Activated naive CD4-positive, alpha-beta T cell treated with anti-CD3 and anti-CD28 coated beads, Interleukin-2, amount 50 U/mL, for 16 hours (primary cell): ENCODE data around the gene NXPE4.
"Not testable (repeated sequence)": the region's sequence is repeated elsewhere in the genome, so short reads cannot be mapped to it uniquely, and the experiment has no call there.

Experiments
- DNase-seq: peaks from one replicate; pipeline ENCODE4 v3.0.0-alpha.2; 2020

Gene NXPE4

GRCh38 chr11:114609429-114609828, 13.8 kb upstream of the NXPE4 start:
- no peak for DNase-seq

- not testable (repeated sequence) for DNase-seq
Observed at GRCh38 chr11:114608605-114609004, 13.0 kb upstream of the NXPE4 start.

- DNase-seq, result no peak
Observed at GRCh38 chr11:114607753-114608459, 12.3 kb upstream of the NXPE4 start.

GRCh38 chr11:114606802-114607075, 11.2 kb upstream of the NXPE4 start:
- not testable (repeated sequence) for DNase-seq

GRCh38 chr11:114606003-114606801, 10.6 kb upstream of the NXPE4 start:
- DNase-seq, result no peak

GRCh38 chr11:114605370-114605769, 9.8 kb upstream of the NXPE4 start:
- DNase-seq, result no peak

GRCh38 chr11:114604886-114605285, 9.3 kb upstream of the NXPE4 start:
- DNase-seq, result no peak

GRCh38 chr11:114604179-114604813, 8.7 kb upstream of the NXPE4 start:
- DNase-seq, result no peak

- DNase-seq, result not testable (repeated sequence)
Observed at GRCh38 chr11:114603151-114603550, 7.6 kb upstream of the NXPE4 start.

GRCh38 chr11:114598461-114598860, 2.9 kb upstream of the NXPE4 start:
- DNase-seq, result no peak

- DNase-seq, result no peak
Observed at GRCh38 chr11:114596175-114596919, 761 bp upstream of the NXPE4 start.

GRCh38 chr11:114594703-114595102, 883 bp downstream of the NXPE4 start:
- DNase-seq, result no peak

- DNase-seq, result no peak
Observed at GRCh38 chr11:114587398-114587953, 8.1 kb downstream of the NXPE4 start.

- DNase-seq, result no peak
Observed at GRCh38 chr11:114586797-114587196, 8.8 kb downstream of the NXPE4 start.

- DNase-seq, result no peak
Observed at GRCh38 chr11:114571712-114572111, 23.9 kb downstream of the NXPE4 start.

- DNase-seq, result no peak
Observed at GRCh38 chr11:114569801-114570200, 25.8 kb downstream of the NXPE4 start.

- no peak for DNase-seq
Observed at GRCh38 chr11:114566276-114566675, 29.3 kb downstream of the NXPE4 start.

GRCh38 chr11:114564831-114565230, 30.8 kb downstream of the NXPE4 start:
- DNase-seq, result no peak

- no peak for DNase-seq
Observed at GRCh38 chr11:114563077-114563476, 32.5 kb downstream of the NXPE4 start.

GRCh38 chr11:114562166-114562916, 33.2 kb downstream of the NXPE4 start:
- no peak for DNase-seq

GRCh38 chr11:114559425-114560310, 35.9 kb downstream of the NXPE4 start, which contains the start of gene NXPE1:
Gene NXPE1 (minus strand): TSS chr11:114559881. CDS start chr11:114551201, 8,680 bp downstream.
- DNase-seq, result no peak
